Transverse colon (tissue), 3 donors: ENCODE results near the gene ITGA1.

ENCODE experiments used
- POLR2A ChIP-seq: fragments of 450-650 bp; IDR thresholded peaks from one replicate; pipeline ENCODE4 v1.6.1; 2016; ENCODE audit warnings: antibody characterized with exemption, mild to moderate bottlenecking, moderate library complexity
- TF ChIP-seq, protein P1 (sequence below), 5 experiments: fragments of 200-600 bp in 3 of 5; fragments of 450-650 bp in 2 of 5; sonication (generic) in 3 of 5; IDR thresholded peaks; 1 replicate in 2 of 5; 2 replicates in 3 of 5; pipeline ENCODE4 v1.5.1; 2016 to 2017; ENCODE audit warnings: antibody characterized with exemption in 5 of 5, inconsistent platforms in 3 of 5, mild to moderate bottlenecking in 2 of 5, moderate library complexity in 1 of 5

DNA sequence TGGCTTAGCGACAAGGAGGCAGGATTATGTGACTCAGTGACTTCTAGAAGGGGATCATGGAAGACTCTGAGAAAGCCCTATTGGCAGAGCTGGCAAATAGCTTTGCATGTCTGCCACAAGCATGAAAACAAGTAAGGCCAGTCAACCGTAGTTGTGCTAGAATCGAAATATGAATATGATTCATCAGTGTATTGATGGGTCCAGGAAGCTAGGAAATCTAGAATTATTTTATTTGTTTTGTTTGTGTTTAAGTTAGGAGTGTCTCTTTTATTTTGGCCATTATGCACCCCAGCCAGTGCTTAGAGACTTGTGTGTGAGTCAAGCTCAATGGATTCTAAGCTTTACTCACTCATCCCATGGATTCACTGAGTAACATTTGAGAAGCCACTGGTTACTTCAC, 197.6 kb downstream of the ITGA1 start:
- TF ChIP-seq, protein P1, sequence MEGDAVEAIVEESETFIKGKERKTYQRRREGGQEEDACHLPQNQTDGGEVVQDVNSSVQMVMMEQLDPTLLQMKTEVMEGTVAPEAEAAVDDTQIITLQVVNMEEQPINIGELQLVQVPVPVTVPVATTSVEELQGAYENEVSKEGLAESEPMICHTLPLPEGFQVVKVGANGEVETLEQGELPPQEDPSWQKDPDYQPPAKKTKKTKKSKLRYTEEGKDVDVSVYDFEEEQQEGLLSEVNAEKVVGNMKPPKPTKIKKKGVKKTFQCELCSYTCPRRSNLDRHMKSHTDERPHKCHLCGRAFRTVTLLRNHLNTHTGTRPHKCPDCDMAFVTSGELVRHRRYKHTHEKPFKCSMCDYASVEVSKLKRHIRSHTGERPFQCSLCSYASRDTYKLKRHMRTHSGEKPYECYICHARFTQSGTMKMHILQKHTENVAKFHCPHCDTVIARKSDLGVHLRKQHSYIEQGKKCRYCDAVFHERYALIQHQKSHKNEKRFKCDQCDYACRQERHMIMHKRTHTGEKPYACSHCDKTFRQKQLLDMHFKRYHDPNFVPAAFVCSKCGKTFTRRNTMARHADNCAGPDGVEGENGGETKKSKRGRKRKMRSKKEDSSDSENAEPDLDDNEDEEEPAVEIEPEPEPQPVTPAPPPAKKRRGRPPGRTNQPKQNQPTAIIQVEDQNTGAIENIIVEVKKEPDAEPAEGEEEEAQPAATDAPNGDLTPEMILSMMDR (IDR thresholded peaks at IDR 0.05) = no peak
- TF ChIP-seq POLR2A = no peak
